Measurements from ENCODE around the gene PCOLCE2. TPM values are rescaled to one million over a fixed set of nuclear protein-coding genes. Genes with fewer than 3 reads are reported as not detected.
"Not testable (repeated sequence)": the region's sequence is repeated elsewhere in the genome, so short reads cannot be mapped to it uniquely, and the experiment has no call there.

The PCOLCE2 gene
- total RNA-seq, 1 experiment from 2014 or later = 0.34 TPM

DNA sequence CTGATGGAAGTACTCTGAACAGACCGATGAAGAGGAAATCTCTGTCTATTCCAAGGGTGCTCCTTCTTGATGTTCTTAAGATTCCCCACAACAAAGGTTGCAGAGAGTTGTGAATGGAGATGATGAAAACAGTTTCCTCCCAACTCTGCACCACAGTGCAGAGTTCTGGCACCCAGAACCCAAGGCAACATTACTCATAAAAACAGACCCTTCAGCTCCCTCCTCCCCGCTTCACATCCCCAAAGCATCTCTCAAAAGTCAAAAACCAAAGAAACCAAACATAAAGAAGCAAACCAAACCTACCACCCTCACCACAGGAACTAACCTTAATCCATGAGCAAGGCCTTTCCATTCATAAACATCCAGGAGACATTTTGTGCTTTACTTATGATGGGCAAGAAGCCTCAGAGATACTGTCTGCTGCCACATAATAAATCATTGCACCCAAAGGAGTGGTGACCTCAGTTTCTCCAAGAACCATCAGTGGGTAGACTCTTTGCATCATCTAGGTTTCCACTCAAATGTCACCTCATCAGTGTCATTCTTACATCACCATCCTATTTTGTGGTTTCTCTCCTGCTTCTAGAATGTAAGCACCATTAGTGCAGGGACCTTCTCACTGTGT lies 13.2 kb downstream of the PCOLCE2 start:
- no peaks in the 10 kb centered on the region for H3K4me1 ChIP-seq
- no peaks in the 10 kb centered on the region for H3K36me3 ChIP-seq (ENCODE audit: control insufficient read depth, insufficient read depth, low read length)
- no TSS peak for BruUV-seq (replicated peaks)
- Mint-ChIP-seq H3K27ac (ENCODE audit: unreplicated experiment) (no peak overlapping the region), H3K4me3 (ENCODE audit: unreplicated experiment) (no peak overlapping the region), H3K9me3 (ENCODE audit: unreplicated experiment) (no peaks in the 10 kb centered on the region), H3K4me1 (ENCODE audit: low read depth, unreplicated experiment) (no peaks in the 10 kb centered on the region), H3K36me3 (ENCODE audit: insufficient read depth, unreplicated experiment) (no peaks in the 10 kb centered on the region), H3K27me3 (ENCODE audit: insufficient read depth, unreplicated experiment) (peaks cover 10% of the 10 kb centered on the region)
- no peak for DNase-seq
- ChIA-PET POLR2A (no interaction called here), CTCF (no interaction called here)
- intact Hi-C loops (cut with micrococcal nuclease; ENCODE audit: unreplicated experiment) = no loop called here
- H3K4me3 ChIP-seq (ENCODE audit: low read depth, low read length) = no peak overlapping the region
- H3K27me3 ChIP-seq (replicated peaks; ENCODE audit: control insufficient read depth, insufficient read depth, low read length) = no peaks in the 10 kb centered on the region
- TF ChIP-seq, protein P1, sequence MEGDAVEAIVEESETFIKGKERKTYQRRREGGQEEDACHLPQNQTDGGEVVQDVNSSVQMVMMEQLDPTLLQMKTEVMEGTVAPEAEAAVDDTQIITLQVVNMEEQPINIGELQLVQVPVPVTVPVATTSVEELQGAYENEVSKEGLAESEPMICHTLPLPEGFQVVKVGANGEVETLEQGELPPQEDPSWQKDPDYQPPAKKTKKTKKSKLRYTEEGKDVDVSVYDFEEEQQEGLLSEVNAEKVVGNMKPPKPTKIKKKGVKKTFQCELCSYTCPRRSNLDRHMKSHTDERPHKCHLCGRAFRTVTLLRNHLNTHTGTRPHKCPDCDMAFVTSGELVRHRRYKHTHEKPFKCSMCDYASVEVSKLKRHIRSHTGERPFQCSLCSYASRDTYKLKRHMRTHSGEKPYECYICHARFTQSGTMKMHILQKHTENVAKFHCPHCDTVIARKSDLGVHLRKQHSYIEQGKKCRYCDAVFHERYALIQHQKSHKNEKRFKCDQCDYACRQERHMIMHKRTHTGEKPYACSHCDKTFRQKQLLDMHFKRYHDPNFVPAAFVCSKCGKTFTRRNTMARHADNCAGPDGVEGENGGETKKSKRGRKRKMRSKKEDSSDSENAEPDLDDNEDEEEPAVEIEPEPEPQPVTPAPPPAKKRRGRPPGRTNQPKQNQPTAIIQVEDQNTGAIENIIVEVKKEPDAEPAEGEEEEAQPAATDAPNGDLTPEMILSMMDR (IDR thresholded peaks at IDR 0.05; ENCODE audit: insufficient read depth in 1 of 2, low read depth in 1 of 2, low read length in 1 of 2, severe bottlenecking in 1 of 2, unreplicated experiment in 1 of 2) = no peak
- no peaks in the 10 kb centered on the region for H3K9me3 ChIP-seq

DNA sequence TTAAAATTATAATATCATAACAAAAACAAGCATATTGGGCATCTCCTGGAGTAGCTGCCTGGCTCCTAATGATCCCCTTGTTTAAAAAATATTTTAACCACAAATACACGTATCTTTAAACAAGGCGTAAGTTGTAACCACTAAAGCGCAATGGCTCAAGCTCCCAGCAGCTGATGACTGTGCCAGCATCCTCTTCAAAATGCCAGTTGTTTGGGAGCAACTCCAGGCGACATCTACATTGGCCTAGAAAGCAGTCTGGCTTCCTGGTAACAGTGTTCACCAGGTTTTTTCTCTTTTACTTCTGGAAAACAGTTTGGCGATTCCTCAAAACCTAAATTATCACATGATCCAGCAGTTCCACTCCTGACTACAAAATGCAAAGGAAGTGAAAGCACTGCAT lies 13.8 kb downstream of the PCOLCE2 start:
- intact Hi-C loops (cut with micrococcal nuclease; ENCODE audit: unreplicated experiment) = no loop called here
- H3K4me1 ChIP-seq = no peaks in the 10 kb centered on the region
- ChIA-PET CTCF (no interaction called here), POLR2A (no interaction called here)
- H3K9me3 Mint-ChIP-seq (ENCODE audit: unreplicated experiment) = no peaks in the 10 kb centered on the region
- H3K27me3 Mint-ChIP-seq (ENCODE audit: insufficient read depth, unreplicated experiment) = peaks cover 10% of the 10 kb centered on the region
- BruUV-seq (replicated peaks) = no TSS peak
- H3K36me3 ChIP-seq (ENCODE audit: control insufficient read depth, insufficient read depth, low read length) = no peaks in the 10 kb centered on the region
- no peaks in the 10 kb centered on the region for H3K36me3 Mint-ChIP-seq (ENCODE audit: insufficient read depth, unreplicated experiment)
- no peak overlapping the region for H3K4me3 ChIP-seq (ENCODE audit: low read depth, low read length)
- H3K9me3 ChIP-seq = no peaks in the 10 kb centered on the region
- TF ChIP-seq, protein P1 (IDR thresholded peaks at IDR 0.05; ENCODE audit: insufficient read depth in 1 of 2, low read depth in 1 of 2, low read length in 1 of 2, severe bottlenecking in 1 of 2, unreplicated experiment in 1 of 2) = no peak
- no peak overlapping the region for H3K4me3 Mint-ChIP-seq (ENCODE audit: unreplicated experiment)
- H3K27ac Mint-ChIP-seq (ENCODE audit: unreplicated experiment) = no peak overlapping the region
- no peak for DNase-seq
- no peaks in the 10 kb centered on the region for H3K4me1 Mint-ChIP-seq (ENCODE audit: low read depth, unreplicated experiment)
- no peaks in the 10 kb centered on the region for H3K27me3 ChIP-seq (replicated peaks; ENCODE audit: control insufficient read depth, insufficient read depth, low read length)

DNA sequence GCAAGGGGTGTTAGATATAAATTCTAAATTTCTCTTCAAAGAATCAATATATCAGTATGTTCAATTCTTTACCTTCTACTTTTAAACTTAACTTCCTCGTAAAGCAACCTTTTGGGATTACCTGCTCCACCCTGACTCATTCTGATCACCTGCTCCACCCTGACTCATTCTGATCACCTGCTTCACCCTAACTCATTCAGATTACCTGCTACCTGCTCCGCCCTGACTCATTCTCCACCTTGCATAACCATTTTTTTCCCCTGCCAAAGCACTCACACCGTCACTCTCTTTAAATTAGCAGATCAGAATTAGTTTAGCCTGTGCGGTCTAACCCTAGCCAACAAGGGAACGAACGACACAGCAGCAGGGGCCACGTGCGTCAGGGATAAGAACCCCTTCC lies 20.5 kb downstream of the PCOLCE2 start:
- DNase-seq; intact Hi-C loops (cut with micrococcal nuclease; ENCODE audit: unreplicated experiment); H3K36me3 Mint-ChIP-seq (ENCODE audit: insufficient read depth, unreplicated experiment); H3K9me3 Mint-ChIP-seq (ENCODE audit: unreplicated experiment); POLR2A ChIA-PET; H3K4me3 Mint-ChIP-seq (ENCODE audit: unreplicated experiment); H3K4me1 ChIP-seq; H3K4me1 Mint-ChIP-seq (ENCODE audit: low read depth, unreplicated experiment); H3K9me3 ChIP-seq; H3K27me3 ChIP-seq (replicated peaks; ENCODE audit: control insufficient read depth, insufficient read depth, low read length); H3K4me3 ChIP-seq (ENCODE audit: low read depth, low read length); CTCF ChIA-PET; H3K27me3 Mint-ChIP-seq (ENCODE audit: insufficient read depth, unreplicated experiment); BruUV-seq (replicated peaks); H3K36me3 ChIP-seq (ENCODE audit: control insufficient read depth, insufficient read depth, low read length); H3K27ac Mint-ChIP-seq (ENCODE audit: unreplicated experiment): not testable (repeated sequence)

Measured in Caco-2 (cell line).